Omental fat pad (tissue), 4 donors: ENCODE data around the gene CDH26. TPM values are rescaled to one million over a fixed set of nuclear protein-coding genes. Genes with fewer than 3 reads are reported as not detected.

Experiments used
- ATAC-seq: fragments of 150-250 bp; one replicate; pipeline ENCODE4 v1.9.1; 2016; ENCODE audit warnings: mild to moderate bottlenecking, moderate library complexity; ENCODE audit not compliant: low FRiP score
- DNase-seq: peaks from one replicate; pipeline ENCODE4 v3.0.0-alpha.2; 2019; ENCODE audit warnings: low spot score
- total RNA-seq, 4 donors: library from RNA; depleted of rRNA; stranded (reverse); fragments of >200 nt; gene quantifications; one replicate each; pipeline ENCODE4 v1.1.0, GENCODE V29; 2016
- TF ChIP-seq, protein P1 (sequence below), 3 donors: fragments of 450-650 bp; IDR thresholded peaks; one replicate each; pipeline ENCODE4 v1.5.1; 2016 to 2017; ENCODE audit warnings: antibody characterized with exemption in 3 of 3, mild to moderate bottlenecking in 3 of 3, moderate library complexity in 2 of 3

Gene CDH26
- total RNA-seq, 4 donors from 2014 or later: 0.60 to 4.1 (median 1.6) TPM

DNA sequence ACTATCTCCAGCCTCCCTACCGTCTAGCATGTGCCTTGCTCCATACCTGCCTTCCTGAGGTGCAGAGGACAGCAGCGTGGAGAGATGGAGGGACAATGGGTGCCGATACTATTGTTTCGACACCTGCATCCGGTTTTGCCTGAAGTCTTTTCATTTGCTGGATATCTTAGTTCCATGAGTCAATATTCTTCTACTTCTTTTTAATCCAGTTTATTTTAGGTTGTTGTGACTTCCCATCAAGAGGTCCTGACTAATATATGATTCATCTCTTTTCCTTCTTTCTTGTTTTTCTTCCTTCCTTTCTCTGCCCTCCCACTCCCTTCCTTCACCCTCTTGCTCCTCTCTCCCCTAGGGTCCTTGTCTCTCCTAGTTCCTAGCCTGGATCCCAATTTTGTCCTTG, 91.4 kb downstream of the CDH26 start:
- TF ChIP-seq, protein P1, sequence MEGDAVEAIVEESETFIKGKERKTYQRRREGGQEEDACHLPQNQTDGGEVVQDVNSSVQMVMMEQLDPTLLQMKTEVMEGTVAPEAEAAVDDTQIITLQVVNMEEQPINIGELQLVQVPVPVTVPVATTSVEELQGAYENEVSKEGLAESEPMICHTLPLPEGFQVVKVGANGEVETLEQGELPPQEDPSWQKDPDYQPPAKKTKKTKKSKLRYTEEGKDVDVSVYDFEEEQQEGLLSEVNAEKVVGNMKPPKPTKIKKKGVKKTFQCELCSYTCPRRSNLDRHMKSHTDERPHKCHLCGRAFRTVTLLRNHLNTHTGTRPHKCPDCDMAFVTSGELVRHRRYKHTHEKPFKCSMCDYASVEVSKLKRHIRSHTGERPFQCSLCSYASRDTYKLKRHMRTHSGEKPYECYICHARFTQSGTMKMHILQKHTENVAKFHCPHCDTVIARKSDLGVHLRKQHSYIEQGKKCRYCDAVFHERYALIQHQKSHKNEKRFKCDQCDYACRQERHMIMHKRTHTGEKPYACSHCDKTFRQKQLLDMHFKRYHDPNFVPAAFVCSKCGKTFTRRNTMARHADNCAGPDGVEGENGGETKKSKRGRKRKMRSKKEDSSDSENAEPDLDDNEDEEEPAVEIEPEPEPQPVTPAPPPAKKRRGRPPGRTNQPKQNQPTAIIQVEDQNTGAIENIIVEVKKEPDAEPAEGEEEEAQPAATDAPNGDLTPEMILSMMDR (IDR thresholded peaks at IDR 0.05): no peak
- DNase-seq: no peak
- no peak for ATAC-seq

DNA sequence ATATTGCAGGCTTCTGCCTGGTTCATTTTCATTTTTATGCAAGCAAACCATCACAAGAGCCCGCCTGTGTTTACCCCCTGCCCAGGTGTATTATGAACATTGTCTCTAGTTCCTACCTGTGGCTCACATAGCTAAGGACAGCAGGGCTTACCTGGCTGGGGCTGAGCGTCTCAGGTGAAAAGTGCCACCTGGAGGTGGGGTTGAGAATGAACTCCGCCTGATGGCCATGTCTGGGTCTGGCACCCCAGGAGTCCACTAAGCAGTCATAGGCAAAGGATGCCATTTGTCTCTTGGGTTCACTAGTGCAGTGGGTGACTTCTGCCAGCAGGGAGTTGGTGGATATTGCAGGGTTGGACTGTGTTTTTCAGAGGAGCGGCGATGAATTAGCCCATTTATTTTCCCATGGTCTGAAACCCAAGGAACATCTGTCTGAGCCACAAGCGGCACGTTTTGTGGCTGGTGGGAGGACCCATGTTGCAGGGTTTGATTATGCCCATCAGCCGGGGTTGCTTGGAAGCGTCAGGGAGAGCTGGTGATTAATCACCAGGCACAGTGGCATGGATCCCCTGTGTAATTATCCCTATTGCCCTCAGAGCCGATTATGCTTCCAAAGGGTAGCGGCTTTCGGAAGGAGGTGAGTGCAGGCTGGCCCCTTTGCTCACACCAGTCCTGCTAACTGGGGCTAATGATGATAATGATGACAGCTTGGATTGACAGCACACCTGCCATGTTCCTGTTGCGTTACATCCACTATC, 92.1 kb downstream of the CDH26 start:
- TF ChIP-seq, protein P1 (IDR thresholded peaks at IDR 0.05): no peak
- no peak for ATAC-seq
- DNase-seq: no peak

DNA sequence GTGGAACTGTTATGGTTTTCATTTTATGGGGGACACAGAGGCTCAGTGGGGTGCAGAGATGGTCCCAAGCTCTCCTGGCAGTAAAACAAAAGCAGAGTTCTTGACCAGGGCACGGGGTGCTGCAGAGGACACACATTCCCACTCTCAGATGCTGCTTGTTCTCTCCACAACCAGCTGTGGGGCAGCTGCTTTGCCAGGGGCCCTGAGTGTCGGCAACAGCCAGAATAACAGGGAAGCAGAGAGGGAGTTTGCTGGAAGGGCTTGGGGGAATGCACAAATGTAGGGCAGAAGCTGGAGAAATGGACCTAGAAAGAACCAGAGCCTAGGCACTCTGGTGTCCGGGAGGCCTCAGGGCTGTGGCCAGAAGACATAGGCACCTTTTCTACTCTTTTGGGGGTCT, 93.7 kb downstream of the CDH26 start:
- ATAC-seq (no peak), DNase-seq (no peak)
- TF ChIP-seq, protein P1 (IDR thresholded peaks at IDR 0.05): no peak

DNA sequence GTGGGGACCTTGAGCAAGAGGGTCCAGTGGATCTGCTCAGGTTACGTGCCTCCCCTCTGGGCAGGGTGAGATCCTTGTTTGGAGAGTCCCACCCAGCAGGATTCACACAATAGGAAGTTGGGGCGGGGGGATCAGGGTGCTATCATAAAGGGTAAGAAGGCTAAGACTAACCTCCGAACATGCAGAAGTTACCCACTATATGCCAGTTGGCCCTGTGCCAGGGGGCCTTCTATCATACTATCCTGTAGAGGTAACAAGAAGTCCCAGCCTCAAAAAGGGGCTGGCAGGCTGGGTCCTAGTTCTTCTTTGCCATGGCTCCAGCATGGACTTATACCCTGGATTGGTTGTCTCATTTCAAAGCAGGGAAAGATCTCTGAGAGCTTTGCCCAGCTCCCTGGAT, 94.1 kb downstream of the CDH26 start:
- no peak for ATAC-seq
- TF ChIP-seq, protein P1 (IDR thresholded peaks at IDR 0.05): no peak
- no peak for DNase-seq

- no peak for DNase-seq
- TF ChIP-seq, protein P1 (IDR thresholded peaks at IDR 0.05): no peak
These were observed 95.0 kb downstream of the CDH26 start for GRCh38 chr20:60053125-60053817.

DNA sequence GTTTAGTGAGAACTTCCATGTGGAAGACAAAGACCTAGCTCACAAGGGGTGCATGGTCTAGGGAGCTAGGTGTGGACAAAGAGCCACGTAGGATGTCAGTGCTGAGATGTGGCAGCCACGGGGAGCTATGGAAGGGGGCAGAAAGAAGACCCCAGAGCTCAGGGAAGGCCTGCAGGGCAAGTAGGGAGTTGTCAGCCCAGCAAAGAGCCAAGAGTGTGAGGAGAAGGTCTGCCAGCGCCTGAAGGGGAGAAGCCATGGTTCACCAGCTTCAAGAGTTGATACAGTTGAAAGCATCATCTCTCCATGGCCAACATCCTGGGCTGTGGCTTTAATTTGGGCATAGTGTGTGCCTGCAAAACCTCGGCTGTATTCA, 95.6 kb downstream of the CDH26 start:
- no peak for ATAC-seq
- DNase-seq: no peak
- TF ChIP-seq, protein P1 (IDR thresholded peaks at IDR 0.05): no peak

More at GRCh38 chr20:60053125-60053817, 95.0 kb downstream of the CDH26 start:
- no peak for ATAC-seq
